Measurements from ENCODE around the gene EPS8L2. TPM values are rescaled to one million over a fixed set of nuclear protein-coding genes. Genes with fewer than 3 reads are reported as not detected.

The EPS8L2 gene
- total RNA-seq, 4 donors from 2014 or later, result 29.1 to 48.0 (median 32.7) TPM

- no peak for TF ChIP-seq EP300 (IDR thresholded peaks at IDR 0.05)
- peak; percentile 54 to 77 (median 64) for TF ChIP-seq CTCF (IDR thresholded peaks at IDR 0.05)
- DNase-seq (ENCODE audit: low spot score in 2 of 2), result no peak
- peaks cover 6 to 98% (median 19%) of the 10 kb centered on the region in 3 donors for H3K36me3 ChIP-seq
- whole genome bisulfite sequencing, 2 donors, result 66 to 73% methylated on average over 18 of the region's 19 CpGs
- no peaks in the 10 kb centered on the region for H3K27me3 ChIP-seq
- H3K4me1 ChIP-seq, result peaks cover 0 to 10% (median 4%) of the 10 kb centered on the region in 4 donors
- H3K27ac ChIP-seq, result peak overlapping the region in 1 of 4 donors; percentile 2
- H3K4me3 ChIP-seq, result no peak overlapping the region
- no peaks in the 10 kb centered on the region for H3K9me3 ChIP-seq
Observed at GRCh38 chr11:765025-765801, 59.2 kb downstream of the EPS8L2 start.

GRCh38 chr11:765802-766091 lies 59.7 kb downstream of the EPS8L2 start:
- no peak for DNase-seq (ENCODE audit: low spot score in 2 of 2)
- Histone ChIP-seq H3K27ac (peak overlapping the region in 1 of 4 donors; percentile 2), H3K9me3 (no peaks in the 10 kb centered on the region), H3K36me3 (peaks cover 3 to 98% (median 17%) of the 10 kb centered on the region in 3 donors), H3K4me1 (peaks cover 0 to 10% (median 4%) of the 10 kb centered on the region in 4 donors), H3K27me3 (no peaks in the 10 kb centered on the region), H3K4me3 (no peak overlapping the region)
- WGBS, 2 donors, result 97% methylated on average over 7 to 8 of the region's 8 CpGs
- TF ChIP-seq EP300 (IDR thresholded peaks at IDR 0.05) (no peak), CTCF (IDR thresholded peaks at IDR 0.05) (no peak), POLR2A (IDR thresholded peaks at IDR 0.05) (no peak)

GRCh38 chr11:766106-766935 lies 60.3 kb downstream of the EPS8L2 start:
- Histone ChIP-seq H3K9me3 (no peaks in the 10 kb centered on the region), H3K27ac (peak overlapping the region in 1 of 4 donors; percentile 36), H3K4me3 (no peak overlapping the region), H3K36me3 (peaks cover 3 to 98% (median 15%) of the 10 kb centered on the region in 3 donors), H3K27me3 (no peaks in the 10 kb centered on the region), H3K4me1 (peaks cover 0 to 14% (median 5%) of the 10 kb centered on the region in 4 donors)
- no peak for DNase-seq (ENCODE audit: low spot score in 2 of 2)
- WGBS, 2 donors, result 58 to 69% methylated on average over 8 to 9 of the region's 11 CpGs
- TF ChIP-seq POLR2A (IDR thresholded peaks at IDR 0.05) (no peak), EP300 (IDR thresholded peaks at IDR 0.05) (no peak), CTCF (IDR thresholded peaks at IDR 0.05) (no peak)

GRCh38 chr11:766936-767210 lies 60.8 kb downstream of the EPS8L2 start:
- peaks cover 3 to 98% (median 11%) of the 10 kb centered on the region in 3 donors for H3K36me3 ChIP-seq
- H3K4me1 ChIP-seq, result peaks cover 0 to 20% (median 8%) of the 10 kb centered on the region in 4 donors
- no peak for DNase-seq (ENCODE audit: low spot score in 2 of 2)
- no peaks in the 10 kb centered on the region for H3K27me3 ChIP-seq
- no peaks in the 10 kb centered on the region for H3K9me3 ChIP-seq
- H3K27ac ChIP-seq, result no peak overlapping the region
- WGBS, 2 donors, result 90 to 95% methylated on average over 2 of the region's 2 CpGs
- H3K4me3 ChIP-seq, result no peak overlapping the region
- TF ChIP-seq POLR2A (IDR thresholded peaks at IDR 0.05) (no peak), CTCF (IDR thresholded peaks at IDR 0.05) (no peak), EP300 (IDR thresholded peaks at IDR 0.05) (no peak)

GRCh38 chr11:767238-767637 lies 61.2 kb downstream of the EPS8L2 start:
- Histone ChIP-seq H3K4me1 (peaks cover 0 to 20% (median 7%) of the 10 kb centered on the region in 4 donors), H3K9me3 (no peaks in the 10 kb centered on the region), H3K27me3 (no peaks in the 10 kb centered on the region), H3K4me3 (no peak overlapping the region), H3K27ac (no peak overlapping the region), H3K36me3 (peaks cover 3 to 98% (median 11%) of the 10 kb centered on the region in 3 donors)
- no peak for TF ChIP-seq EP300 (IDR thresholded peaks at IDR 0.05)
- TF ChIP-seq POLR2A (IDR thresholded peaks at IDR 0.05), result no peak
- no peak for TF ChIP-seq CTCF (IDR thresholded peaks at IDR 0.05)
- WGBS, 2 donors, result 88 to 94% methylated on average over 11 of the region's 11 CpGs
- no peak for DNase-seq (ENCODE audit: low spot score in 2 of 2)
